ENCODE data around the gene NR1I3.

Gene NR1I3

DNA sequence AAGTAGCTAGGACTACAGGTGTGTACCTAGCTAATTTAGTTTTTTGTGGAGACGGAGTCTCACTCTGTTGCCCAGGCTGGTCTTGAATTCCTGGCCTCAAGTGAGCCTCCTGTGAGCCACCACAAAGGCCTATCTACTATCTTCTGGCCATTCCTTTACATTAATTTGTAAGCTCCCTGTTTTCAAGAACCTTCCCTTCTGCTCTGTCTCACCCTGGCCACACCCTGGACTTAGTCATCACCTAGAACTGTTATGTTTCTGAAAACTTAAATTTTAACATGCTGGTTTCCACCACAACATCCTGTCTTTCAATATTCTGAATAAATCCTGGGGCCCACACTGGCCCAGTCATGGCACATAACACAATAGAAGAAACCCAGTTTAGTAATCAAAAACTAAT is 55.8 kb downstream of the NR1I3 start:
- no peak overlapping the region for H3K4me3 ChIP-seq (ENCODE audit: control insufficient read depth, low read depth, low read length)
- DNase-seq (ENCODE audit: low read depth): no peak
- TF ChIP-seq, protein P1, sequence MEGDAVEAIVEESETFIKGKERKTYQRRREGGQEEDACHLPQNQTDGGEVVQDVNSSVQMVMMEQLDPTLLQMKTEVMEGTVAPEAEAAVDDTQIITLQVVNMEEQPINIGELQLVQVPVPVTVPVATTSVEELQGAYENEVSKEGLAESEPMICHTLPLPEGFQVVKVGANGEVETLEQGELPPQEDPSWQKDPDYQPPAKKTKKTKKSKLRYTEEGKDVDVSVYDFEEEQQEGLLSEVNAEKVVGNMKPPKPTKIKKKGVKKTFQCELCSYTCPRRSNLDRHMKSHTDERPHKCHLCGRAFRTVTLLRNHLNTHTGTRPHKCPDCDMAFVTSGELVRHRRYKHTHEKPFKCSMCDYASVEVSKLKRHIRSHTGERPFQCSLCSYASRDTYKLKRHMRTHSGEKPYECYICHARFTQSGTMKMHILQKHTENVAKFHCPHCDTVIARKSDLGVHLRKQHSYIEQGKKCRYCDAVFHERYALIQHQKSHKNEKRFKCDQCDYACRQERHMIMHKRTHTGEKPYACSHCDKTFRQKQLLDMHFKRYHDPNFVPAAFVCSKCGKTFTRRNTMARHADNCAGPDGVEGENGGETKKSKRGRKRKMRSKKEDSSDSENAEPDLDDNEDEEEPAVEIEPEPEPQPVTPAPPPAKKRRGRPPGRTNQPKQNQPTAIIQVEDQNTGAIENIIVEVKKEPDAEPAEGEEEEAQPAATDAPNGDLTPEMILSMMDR (IDR thresholded peaks at IDR 0.05; ENCODE audit: control insufficient read depth, insufficient read depth, low read depth, low read length, missing control alignments): no peak

DNA sequence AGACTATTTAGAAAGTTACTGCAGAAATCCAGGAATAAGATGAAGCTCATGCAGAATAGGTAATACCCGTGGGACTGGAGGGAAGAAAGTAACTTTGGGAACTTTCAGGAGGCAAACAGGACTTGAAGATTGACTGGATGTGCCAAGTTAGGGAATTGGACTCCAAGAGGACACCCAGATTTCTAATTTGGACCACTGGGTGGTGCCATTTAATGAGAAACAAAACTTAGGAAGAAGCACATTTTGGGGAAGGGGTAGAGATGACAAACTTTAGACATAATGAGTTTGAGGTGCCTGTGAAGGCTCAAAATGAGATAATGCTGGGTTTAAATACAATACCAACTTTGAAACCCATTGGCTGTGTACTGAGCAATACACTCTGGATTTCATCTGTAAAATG is 57.4 kb downstream of the NR1I3 start:
- DNase-seq (ENCODE audit: low read depth): no peak

DNA sequence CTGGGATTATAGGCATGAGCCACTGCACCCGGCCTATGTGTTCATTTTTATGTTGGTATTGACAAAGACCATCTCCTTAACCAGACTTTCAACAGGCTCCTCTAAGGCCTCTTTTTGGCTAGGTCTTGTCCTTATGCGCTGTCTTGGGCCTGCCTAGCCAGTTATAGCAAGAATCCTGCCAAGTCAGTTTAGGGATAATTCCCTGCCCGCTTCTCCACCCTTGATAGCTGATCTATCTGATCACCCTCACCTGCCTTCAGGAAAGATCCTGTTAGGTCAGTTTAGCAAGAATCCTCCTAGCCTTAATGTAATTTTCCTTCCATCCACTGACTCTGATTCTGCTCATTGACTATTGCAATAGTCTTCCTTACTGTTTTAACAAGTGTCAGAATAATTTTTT is 58.3 kb downstream of the NR1I3 start:
- no peak overlapping the region for H3K4me3 ChIP-seq (ENCODE audit: control insufficient read depth, low read depth, low read length)
- TF ChIP-seq, protein P1 (IDR thresholded peaks at IDR 0.05; ENCODE audit: control insufficient read depth, insufficient read depth, low read depth, low read length, missing control alignments): no peak
- no peak for DNase-seq (ENCODE audit: low read depth)

More for the DNA sequence above, 57.4 kb downstream of the NR1I3 start:
- no peak overlapping the region for H3K4me3 ChIP-seq (ENCODE audit: control insufficient read depth, low read depth, low read length)
- TF ChIP-seq, protein P1 (IDR thresholded peaks at IDR 0.05; ENCODE audit: control insufficient read depth, insufficient read depth, low read depth, low read length, missing control alignments): peak; percentile 38
